ENCODE data around the gene SPTBN4.

The SPTBN4 gene

DNA sequence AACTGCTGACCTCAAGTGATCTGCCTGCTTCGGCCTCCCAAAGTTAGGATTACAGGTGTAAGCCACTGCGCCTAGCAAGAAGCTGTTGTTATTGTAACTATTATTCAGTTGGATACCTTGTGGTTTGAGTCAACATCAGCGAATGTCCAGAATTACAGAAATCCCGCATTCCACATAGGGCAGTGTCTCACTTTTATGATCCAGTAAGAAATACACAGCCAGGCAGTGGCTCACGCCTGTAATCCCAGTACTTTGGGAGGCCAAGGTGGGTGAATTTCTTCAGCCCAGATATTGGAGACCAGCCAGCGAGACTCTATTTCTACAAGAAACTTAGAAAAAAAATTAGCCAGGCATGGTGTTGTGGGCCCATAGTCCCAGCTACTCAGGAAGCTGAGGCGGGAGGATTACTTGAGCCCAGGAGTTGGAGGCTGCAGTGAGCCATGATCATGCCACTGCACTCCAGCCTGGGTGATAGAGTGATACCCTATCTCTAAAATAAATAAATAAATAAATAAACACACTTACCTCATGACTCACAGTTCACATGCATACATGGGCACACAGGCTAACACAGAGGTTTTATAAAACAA is 43.8 kb downstream of the SPTBN4 start:
- no peaks in the 10 kb centered on the region for H3K27me3 ChIP-seq (ENCODE audit: insufficient read depth, low read length, poor library complexity, severe bottlenecking)
- no peak for TF ChIP-seq EZH2phosphoT487 (IDR thresholded peaks at IDR 0.05; ENCODE audit: borderline replicate concordance)
- TF ChIP-seq, protein P1, sequence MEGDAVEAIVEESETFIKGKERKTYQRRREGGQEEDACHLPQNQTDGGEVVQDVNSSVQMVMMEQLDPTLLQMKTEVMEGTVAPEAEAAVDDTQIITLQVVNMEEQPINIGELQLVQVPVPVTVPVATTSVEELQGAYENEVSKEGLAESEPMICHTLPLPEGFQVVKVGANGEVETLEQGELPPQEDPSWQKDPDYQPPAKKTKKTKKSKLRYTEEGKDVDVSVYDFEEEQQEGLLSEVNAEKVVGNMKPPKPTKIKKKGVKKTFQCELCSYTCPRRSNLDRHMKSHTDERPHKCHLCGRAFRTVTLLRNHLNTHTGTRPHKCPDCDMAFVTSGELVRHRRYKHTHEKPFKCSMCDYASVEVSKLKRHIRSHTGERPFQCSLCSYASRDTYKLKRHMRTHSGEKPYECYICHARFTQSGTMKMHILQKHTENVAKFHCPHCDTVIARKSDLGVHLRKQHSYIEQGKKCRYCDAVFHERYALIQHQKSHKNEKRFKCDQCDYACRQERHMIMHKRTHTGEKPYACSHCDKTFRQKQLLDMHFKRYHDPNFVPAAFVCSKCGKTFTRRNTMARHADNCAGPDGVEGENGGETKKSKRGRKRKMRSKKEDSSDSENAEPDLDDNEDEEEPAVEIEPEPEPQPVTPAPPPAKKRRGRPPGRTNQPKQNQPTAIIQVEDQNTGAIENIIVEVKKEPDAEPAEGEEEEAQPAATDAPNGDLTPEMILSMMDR (conservative IDR thresholded peaks at IDR 0.05; ENCODE audit: low read length), result no peak

DNA sequence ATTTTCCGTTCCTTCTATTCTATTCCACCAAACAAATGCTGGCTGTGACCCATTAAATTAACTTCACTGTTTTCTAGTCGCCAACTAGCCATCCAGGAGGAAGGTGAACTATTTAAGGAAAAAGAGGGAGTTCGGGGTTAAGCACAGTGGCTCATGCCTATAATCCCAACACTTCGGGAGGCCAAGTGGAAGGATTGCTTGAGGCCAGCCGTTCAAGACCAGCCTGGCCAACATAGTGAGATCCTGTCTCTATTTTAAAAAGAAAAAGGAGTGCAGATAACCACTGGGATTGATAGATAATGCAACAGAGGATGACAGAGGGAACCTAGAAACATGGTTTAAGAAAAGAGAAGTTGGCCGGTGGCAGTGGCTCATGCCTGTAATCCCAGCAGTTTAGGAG is 44.7 kb downstream of the SPTBN4 start:
- no peaks in the 10 kb centered on the region for H3K27me3 ChIP-seq (ENCODE audit: insufficient read depth, low read length, poor library complexity, severe bottlenecking)
- no peaks in the 10 kb centered on the region for H3K9me2 ChIP-seq (replicated peaks; ENCODE audit: low read depth, low read length)
- H2AFZ ChIP-seq (ENCODE audit: low read length), result no peak overlapping the region
- no peaks in the 10 kb centered on the region for H3F3A ChIP-seq (ENCODE audit: low read depth)
- no peaks in the 10 kb centered on the region for H3K9me3 ChIP-seq (ENCODE audit: insufficient read depth, low read depth, low read length)
- H3K4me3 ChIP-seq (ENCODE audit: low read length, poor library complexity, severe bottlenecking), result no peak overlapping the region
- no peak for TF ChIP-seq EZH2phosphoT487 (IDR thresholded peaks at IDR 0.05; ENCODE audit: borderline replicate concordance)
- TF ChIP-seq, protein P1 (conservative IDR thresholded peaks at IDR 0.05; ENCODE audit: low read length), result no peak
- no peaks in the 10 kb centered on the region for H3K36me3 ChIP-seq (ENCODE audit: insufficient read depth, low read length)
- H3K4me2 ChIP-seq (ENCODE audit: low read depth, low read length, poor library complexity, severe bottlenecking), result no peak overlapping the region
- H4K20me1 ChIP-seq (ENCODE audit: insufficient read depth, low read length, poor library complexity, severe bottlenecking), result no peaks in the 10 kb centered on the region
- H3K4me1 ChIP-seq (ENCODE audit: insufficient read depth, low read length, poor library complexity, severe bottlenecking), result no peaks in the 10 kb centered on the region
- H3K9ac ChIP-seq (ENCODE audit: low read depth, low read length, poor library complexity, severe bottlenecking), result no peak overlapping the region
- H3K79me2 ChIP-seq (ENCODE audit: insufficient read depth, low read length), result no peaks in the 10 kb centered on the region

More for the DNA sequence above, 43.8 kb downstream of the SPTBN4 start:
- Histone ChIP-seq H2AFZ (ENCODE audit: low read length) (no peak overlapping the region), H3K4me3 (ENCODE audit: low read length, poor library complexity, severe bottlenecking) (no peak overlapping the region), H3K9me3 (ENCODE audit: insufficient read depth, low read depth, low read length) (no peaks in the 10 kb centered on the region), H3K36me3 (ENCODE audit: insufficient read depth, low read length) (no peaks in the 10 kb centered on the region), H4K20me1 (ENCODE audit: insufficient read depth, low read length, poor library complexity, severe bottlenecking) (no peaks in the 10 kb centered on the region), H3K4me1 (ENCODE audit: insufficient read depth, low read length, poor library complexity, severe bottlenecking) (no peaks in the 10 kb centered on the region), H3F3A (ENCODE audit: low read depth) (no peaks in the 10 kb centered on the region), H3K79me2 (ENCODE audit: insufficient read depth, low read length) (no peaks in the 10 kb centered on the region), H3K9me2 (replicated peaks; ENCODE audit: low read depth, low read length) (no peaks in the 10 kb centered on the region), H3K9ac (ENCODE audit: low read depth, low read length, poor library complexity, severe bottlenecking) (no peak overlapping the region), H3K4me2 (ENCODE audit: low read depth, low read length, poor library complexity, severe bottlenecking) (no peak overlapping the region)

DNA sequence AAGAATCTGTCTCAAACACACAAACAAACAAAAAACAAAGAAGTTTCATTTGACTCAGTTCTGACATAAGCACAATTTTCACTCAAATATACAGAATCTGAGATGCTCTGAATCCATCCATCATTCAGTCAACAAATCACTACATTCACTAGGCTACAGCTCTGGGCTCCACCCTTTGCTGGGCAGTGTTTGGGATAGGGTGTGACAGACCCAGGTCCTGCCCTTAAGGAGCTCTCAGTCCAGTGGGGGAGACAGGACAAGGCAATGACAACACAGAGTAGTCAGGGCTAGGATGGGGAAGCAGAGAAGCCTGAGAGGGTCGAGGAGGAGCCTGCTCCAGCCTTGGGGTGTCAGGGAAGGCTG is 45.3 kb downstream of the SPTBN4 start:
- no peak overlapping the region for H3K4me3 ChIP-seq (ENCODE audit: low read length, poor library complexity, severe bottlenecking)
- no peak overlapping the region for H3K4me2 ChIP-seq (ENCODE audit: low read depth, low read length, poor library complexity, severe bottlenecking)
- H4K20me1 ChIP-seq (ENCODE audit: insufficient read depth, low read length, poor library complexity, severe bottlenecking), result no peaks in the 10 kb centered on the region
- H3K79me2 ChIP-seq (ENCODE audit: insufficient read depth, low read length), result no peaks in the 10 kb centered on the region
- H3K9me3 ChIP-seq (ENCODE audit: insufficient read depth, low read depth, low read length), result no peaks in the 10 kb centered on the region
- no peak overlapping the region for H2AFZ ChIP-seq (ENCODE audit: low read length)
- H3K4me1 ChIP-seq (ENCODE audit: insufficient read depth, low read length, poor library complexity, severe bottlenecking), result no peaks in the 10 kb centered on the region
- no peaks in the 10 kb centered on the region for H3K27me3 ChIP-seq (ENCODE audit: insufficient read depth, low read length, poor library complexity, severe bottlenecking)
- no peaks in the 10 kb centered on the region for H3F3A ChIP-seq (ENCODE audit: low read depth)
- H3K36me3 ChIP-seq (ENCODE audit: insufficient read depth, low read length), result no peaks in the 10 kb centered on the region
- TF ChIP-seq, protein P1 (conservative IDR thresholded peaks at IDR 0.05; ENCODE audit: low read length), result no peak
- TF ChIP-seq EZH2phosphoT487 (IDR thresholded peaks at IDR 0.05; ENCODE audit: borderline replicate concordance), result no peak
- no peak overlapping the region for H3K9ac ChIP-seq (ENCODE audit: low read depth, low read length, poor library complexity, severe bottlenecking)
- H3K9me2 ChIP-seq (replicated peaks; ENCODE audit: low read depth, low read length), result no peaks in the 10 kb centered on the region

Measured in Loucy (cell line).